ENCODE results near the gene ASGR2.

ASGR2 gene

DNA sequence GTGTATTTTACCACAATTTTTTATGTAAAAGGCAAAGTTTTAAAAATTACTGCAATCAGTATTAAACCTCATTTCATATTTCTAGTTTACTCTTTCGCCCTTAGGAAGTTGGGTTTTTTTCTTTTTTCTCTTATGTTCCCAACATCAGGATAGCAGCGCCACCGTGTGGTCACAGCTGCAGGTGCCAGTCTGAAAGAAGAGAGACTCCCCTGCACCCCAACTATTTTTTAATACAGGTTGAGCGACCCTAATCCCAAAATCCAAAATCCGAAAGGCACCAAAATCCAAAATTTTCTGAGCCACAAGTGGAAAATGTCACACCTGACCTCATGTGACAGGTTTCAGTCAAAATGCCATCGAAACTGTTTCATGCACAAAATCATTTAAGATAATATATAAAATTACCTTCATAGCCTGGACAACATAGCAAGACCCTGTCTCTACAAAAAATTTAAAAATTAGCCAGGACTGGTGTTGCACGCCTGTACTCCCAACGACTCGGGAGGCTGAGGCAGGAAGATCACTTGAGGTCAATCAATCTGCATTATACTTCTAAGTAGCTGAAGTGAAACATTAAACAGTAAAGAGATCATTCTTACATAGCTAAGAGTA lies 21.8 kb upstream of the ASGR2 start:
- H3K4me3 ChIP-seq (ENCODE audit: low read depth, low read length) = no peak overlapping the region
- no peaks in the 10 kb centered on the region for H3K9me3 ChIP-seq (ENCODE audit: severe bottlenecking)
- peak; percentile 64 for DNase-seq
- no peaks in the 10 kb centered on the region for H3K36me3 ChIP-seq
- H3K27me3 ChIP-seq (ENCODE audit: insufficient read depth, low read depth, severe bottlenecking) = no peaks in the 10 kb centered on the region
- H3K27ac ChIP-seq = no peak overlapping the region
- TF ChIP-seq, protein P1, sequence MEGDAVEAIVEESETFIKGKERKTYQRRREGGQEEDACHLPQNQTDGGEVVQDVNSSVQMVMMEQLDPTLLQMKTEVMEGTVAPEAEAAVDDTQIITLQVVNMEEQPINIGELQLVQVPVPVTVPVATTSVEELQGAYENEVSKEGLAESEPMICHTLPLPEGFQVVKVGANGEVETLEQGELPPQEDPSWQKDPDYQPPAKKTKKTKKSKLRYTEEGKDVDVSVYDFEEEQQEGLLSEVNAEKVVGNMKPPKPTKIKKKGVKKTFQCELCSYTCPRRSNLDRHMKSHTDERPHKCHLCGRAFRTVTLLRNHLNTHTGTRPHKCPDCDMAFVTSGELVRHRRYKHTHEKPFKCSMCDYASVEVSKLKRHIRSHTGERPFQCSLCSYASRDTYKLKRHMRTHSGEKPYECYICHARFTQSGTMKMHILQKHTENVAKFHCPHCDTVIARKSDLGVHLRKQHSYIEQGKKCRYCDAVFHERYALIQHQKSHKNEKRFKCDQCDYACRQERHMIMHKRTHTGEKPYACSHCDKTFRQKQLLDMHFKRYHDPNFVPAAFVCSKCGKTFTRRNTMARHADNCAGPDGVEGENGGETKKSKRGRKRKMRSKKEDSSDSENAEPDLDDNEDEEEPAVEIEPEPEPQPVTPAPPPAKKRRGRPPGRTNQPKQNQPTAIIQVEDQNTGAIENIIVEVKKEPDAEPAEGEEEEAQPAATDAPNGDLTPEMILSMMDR (IDR thresholded peaks at IDR 0.05; ENCODE audit: low read depth, low read length) = peak; percentile 64

DNA sequence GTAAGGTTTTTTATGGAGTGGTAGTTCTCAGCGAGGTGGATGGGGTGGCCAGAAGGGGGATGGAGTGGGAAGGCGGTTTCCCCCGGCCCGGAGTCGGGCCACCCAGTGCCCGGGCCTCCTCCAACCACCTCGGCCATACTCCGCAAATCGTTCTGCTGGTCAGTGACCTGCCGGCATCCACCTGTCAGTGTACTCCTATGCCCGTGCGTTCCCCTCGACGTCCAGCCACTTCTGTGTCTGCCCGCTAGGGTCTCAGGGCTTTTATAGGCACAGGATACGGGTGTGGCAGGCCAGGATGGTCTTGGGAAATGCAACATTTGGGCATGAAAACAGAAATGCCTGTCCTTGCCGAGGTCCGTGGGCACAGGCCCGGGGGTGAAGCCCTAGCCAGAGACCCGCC lies 19.3 kb upstream of the ASGR2 start:
- H3K4me3 ChIP-seq (ENCODE audit: low read depth, low read length) = no peak overlapping the region
- no peaks in the 10 kb centered on the region for H3K36me3 ChIP-seq
- H3K27ac ChIP-seq = no peak overlapping the region
- TF ChIP-seq, protein P1 (IDR thresholded peaks at IDR 0.05; ENCODE audit: low read depth, low read length) = no peak
- DNase-seq = no peak
- H3K9me3 ChIP-seq (ENCODE audit: severe bottlenecking) = no peaks in the 10 kb centered on the region
- no peaks in the 10 kb centered on the region for H3K27me3 ChIP-seq (ENCODE audit: insufficient read depth, low read depth, severe bottlenecking)

DNA sequence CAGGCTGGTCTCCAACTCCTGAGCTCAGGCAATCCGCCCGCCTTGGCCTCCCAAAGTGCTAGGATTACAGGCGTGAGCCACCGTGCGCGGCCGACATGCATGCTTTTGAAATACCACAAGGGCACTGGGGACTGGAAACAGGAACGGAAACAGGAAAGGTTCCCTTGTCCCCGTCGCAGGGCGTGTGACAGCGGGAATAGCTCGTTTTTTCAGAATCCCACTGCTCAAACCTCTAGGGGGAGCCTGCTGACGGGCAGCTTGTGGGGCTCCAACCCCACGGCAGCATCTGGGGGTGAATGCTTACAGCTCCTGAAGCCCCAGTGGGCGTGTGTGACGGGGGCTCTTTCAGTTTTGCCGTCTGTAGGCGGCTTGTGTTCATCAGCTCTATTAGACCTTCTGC lies 18.8 kb upstream of the ASGR2 start:
- TF ChIP-seq, protein P1 (IDR thresholded peaks at IDR 0.05; ENCODE audit: low read depth, low read length) = peak; percentile 46
- no peaks in the 10 kb centered on the region for H3K9me3 ChIP-seq (ENCODE audit: severe bottlenecking)
- DNase-seq = peak; percentile 18
- no peaks in the 10 kb centered on the region for H3K36me3 ChIP-seq
- H3K27me3 ChIP-seq (ENCODE audit: insufficient read depth, low read depth, severe bottlenecking) = no peaks in the 10 kb centered on the region
- H3K27ac ChIP-seq = no peak overlapping the region
- no peak overlapping the region for H3K4me3 ChIP-seq (ENCODE audit: low read depth, low read length)

DNA sequence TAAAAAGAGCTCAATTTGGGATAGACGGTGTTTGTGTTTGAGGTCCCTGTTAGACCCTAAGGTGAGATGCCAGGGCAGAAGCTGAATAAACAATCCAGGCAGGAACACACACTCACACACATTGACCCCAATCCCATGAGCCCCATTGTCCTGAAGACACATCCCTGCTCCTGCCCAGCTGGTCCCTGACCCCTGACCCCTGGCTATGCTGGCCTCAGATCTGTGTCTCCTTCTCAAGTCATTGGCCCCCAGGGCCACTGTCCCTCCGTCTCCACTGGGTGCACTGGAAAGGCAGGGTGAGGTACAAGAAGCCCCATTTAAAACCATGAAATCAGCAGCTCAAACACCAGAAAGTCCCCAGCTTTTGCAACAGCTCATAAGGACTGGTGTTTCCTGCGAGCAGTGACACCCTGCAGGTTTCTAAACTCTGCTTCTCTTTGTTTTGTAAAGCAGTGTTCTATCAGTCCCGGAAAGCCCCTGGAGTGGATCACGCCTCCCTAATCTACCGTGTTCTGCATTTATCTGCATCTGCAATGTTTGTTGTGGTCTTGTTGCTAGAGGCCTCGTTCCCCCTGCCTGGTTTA lies 18.0 kb upstream of the ASGR2 start:
- Histone ChIP-seq H3K4me3 (ENCODE audit: low read depth, low read length) (no peak overlapping the region), H3K27me3 (ENCODE audit: insufficient read depth, low read depth, severe bottlenecking) (no peaks in the 10 kb centered on the region), H3K36me3 (no peaks in the 10 kb centered on the region), H3K27ac (no peak overlapping the region), H3K9me3 (ENCODE audit: severe bottlenecking) (no peaks in the 10 kb centered on the region)
- TF ChIP-seq, protein P1 (IDR thresholded peaks at IDR 0.05; ENCODE audit: low read depth, low read length) = no peak
- no peak for DNase-seq

DNA sequence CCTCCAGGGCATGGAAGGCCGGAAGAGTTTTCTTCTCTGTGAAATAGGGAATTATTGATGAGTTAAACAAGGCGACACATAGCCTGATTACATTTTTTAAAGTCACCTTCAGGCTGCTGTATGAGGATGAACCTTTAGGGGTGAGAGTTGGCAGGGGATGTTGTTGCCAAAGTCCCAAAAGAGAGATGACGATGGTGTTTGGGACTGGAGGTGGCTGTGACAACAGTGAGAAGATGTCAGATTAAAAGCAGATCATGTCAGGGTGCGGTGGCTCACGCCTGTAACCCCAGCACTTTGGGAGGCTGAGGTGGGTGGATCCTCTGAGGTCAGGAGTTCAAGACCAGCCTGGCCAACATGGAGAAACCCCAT lies 16.8 kb upstream of the ASGR2 start:
- TF ChIP-seq, protein P1 (IDR thresholded peaks at IDR 0.05; ENCODE audit: low read depth, low read length) = no peak
- H3K4me3 ChIP-seq (ENCODE audit: low read depth, low read length) = no peak overlapping the region
- no peaks in the 10 kb centered on the region for H3K9me3 ChIP-seq (ENCODE audit: severe bottlenecking)
- no peaks in the 10 kb centered on the region for H3K27me3 ChIP-seq (ENCODE audit: insufficient read depth, low read depth, severe bottlenecking)
- H3K36me3 ChIP-seq = no peaks in the 10 kb centered on the region
- no peak for DNase-seq
- H3K27ac ChIP-seq = no peak overlapping the region

Measured in WERI-Rb-1 (cell line).